ENCODE measurements around the gene PDYN. TPM values are rescaled to one million over a fixed set of nuclear protein-coding genes. Genes with fewer than 3 reads are reported as not detected.

PDYN gene
- total RNA-seq, 2 donors from 2014 or later: not detected

DNA sequence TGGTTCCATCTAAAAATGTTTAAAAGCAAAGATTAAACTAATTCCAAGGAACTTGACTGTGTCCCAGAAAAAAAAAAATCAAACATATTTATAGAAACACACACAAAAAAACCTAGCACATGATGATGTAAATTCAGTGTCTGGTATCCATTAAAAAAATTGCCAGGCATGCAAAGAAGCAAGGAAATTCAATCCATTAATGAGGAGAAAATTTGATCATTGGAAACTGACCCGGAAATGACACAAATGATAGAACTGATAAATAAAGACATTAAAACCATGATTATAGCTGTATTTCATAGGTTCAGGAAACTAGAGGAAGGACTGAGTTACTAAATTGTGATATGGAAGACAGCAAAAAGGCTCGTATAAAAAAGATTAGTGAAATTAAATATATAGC is 34.7 kb downstream of the PDYN start:
- Histone ChIP-seq H3K36me3 (no peaks in the 10 kb centered on the region), H3K9me3 (no peaks in the 10 kb centered on the region), H3K27me3 (no peaks in the 10 kb centered on the region), H3K4me1 (no peaks in the 10 kb centered on the region), H3K27ac (no peak overlapping the region), H3K9ac (ENCODE audit: low read depth in 2 of 2, low read length in 2 of 2) (no peak overlapping the region), H3K4me3 (no peak overlapping the region)
- TF ChIP-seq, protein P1, sequence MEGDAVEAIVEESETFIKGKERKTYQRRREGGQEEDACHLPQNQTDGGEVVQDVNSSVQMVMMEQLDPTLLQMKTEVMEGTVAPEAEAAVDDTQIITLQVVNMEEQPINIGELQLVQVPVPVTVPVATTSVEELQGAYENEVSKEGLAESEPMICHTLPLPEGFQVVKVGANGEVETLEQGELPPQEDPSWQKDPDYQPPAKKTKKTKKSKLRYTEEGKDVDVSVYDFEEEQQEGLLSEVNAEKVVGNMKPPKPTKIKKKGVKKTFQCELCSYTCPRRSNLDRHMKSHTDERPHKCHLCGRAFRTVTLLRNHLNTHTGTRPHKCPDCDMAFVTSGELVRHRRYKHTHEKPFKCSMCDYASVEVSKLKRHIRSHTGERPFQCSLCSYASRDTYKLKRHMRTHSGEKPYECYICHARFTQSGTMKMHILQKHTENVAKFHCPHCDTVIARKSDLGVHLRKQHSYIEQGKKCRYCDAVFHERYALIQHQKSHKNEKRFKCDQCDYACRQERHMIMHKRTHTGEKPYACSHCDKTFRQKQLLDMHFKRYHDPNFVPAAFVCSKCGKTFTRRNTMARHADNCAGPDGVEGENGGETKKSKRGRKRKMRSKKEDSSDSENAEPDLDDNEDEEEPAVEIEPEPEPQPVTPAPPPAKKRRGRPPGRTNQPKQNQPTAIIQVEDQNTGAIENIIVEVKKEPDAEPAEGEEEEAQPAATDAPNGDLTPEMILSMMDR (IDR thresholded peaks at IDR 0.05): no peak
- DNase-seq: no peak
- intact Hi-C loops (cut with DNase I): no loop called here

DNA sequence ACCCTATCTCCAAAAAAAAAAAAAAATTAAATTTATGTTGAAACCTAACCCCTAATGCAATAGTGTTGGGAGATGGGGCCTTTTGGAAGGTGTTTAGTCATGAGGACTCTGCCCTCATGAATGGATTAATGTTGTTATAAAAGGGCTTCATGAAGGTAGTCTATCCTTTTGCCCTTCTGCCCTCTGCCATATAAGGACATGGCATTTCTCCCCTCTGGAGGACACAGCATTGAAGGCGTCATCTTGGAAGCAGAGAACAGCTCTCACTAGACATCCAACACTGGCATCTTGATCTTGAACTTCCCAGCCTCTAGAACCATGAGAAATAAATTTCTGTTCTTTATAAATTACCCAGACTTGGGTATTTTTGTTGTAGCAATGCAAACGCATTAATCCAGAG is 35.4 kb downstream of the PDYN start:
- H3K36me3 ChIP-seq: no peaks in the 10 kb centered on the region
- no peak overlapping the region for H3K9ac ChIP-seq (ENCODE audit: low read depth in 2 of 2, low read length in 2 of 2)
- DNase-seq: no peak
- H3K27ac ChIP-seq: no peak overlapping the region
- intact Hi-C loops (cut with DNase I): no loop called here
- H3K27me3 ChIP-seq: no peaks in the 10 kb centered on the region
- no peak overlapping the region for H3K4me3 ChIP-seq
- no peaks in the 10 kb centered on the region for H3K4me1 ChIP-seq
- TF ChIP-seq, protein P1 (IDR thresholded peaks at IDR 0.05): no peak
- no peaks in the 10 kb centered on the region for H3K9me3 ChIP-seq

DNA sequence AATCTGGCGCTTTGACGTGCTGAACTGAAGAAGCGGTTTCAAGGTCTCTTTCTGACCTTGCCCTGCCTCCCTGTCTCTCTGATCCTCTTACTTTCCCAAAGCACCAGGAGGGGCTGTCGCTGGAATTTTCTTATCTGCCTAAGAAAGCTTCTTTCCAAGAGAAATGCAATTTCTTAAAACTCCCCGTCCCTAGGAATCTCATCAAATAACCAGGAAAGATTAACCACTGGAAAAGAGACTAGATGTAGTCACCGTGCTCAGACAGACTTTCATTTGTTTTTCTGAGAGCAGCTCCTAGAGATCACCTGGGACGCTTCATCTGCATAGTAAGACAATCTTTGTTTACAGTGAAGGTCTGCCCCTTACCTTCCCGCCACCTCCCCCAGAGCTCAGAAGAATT is 38.6 kb downstream of the PDYN start:
- Histone ChIP-seq H3K27ac (no peak overlapping the region), H3K9ac (ENCODE audit: low read depth in 2 of 2, low read length in 2 of 2) (no peak overlapping the region), H3K4me3 (no peak overlapping the region), H3K9me3 (no peaks in the 10 kb centered on the region), H3K36me3 (no peaks in the 10 kb centered on the region), H3K27me3 (no peaks in the 10 kb centered on the region), H3K4me1 (no peaks in the 10 kb centered on the region)
- intact Hi-C loops (cut with DNase I): no loop called here
- DNase-seq: no peak
- TF ChIP-seq, protein P1 (IDR thresholded peaks at IDR 0.05): no peak

DNA sequence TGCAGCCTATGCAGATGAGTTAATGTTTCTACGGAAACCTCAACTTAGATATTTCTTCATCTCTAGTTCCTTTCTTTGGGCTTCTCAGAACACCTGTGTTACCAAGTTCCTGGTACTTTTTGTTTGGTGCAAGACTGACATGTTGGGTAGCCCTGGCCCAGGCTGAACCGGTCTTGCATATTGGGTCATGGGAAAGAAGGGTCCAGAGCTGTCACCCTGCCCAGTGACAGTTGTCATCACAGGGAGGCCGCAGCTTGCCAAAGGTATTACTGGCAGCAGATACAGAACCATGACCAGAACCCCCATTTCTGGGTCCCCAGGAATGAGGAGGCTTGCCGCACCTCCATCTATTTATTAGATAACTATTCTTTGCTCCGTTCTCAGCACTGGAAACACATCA is 40.2 kb downstream of the PDYN start:
- no peaks in the 10 kb centered on the region for H3K4me1 ChIP-seq
- H3K36me3 ChIP-seq: no peaks in the 10 kb centered on the region
- H3K27ac ChIP-seq: no peak overlapping the region
- TF ChIP-seq, protein P1 (IDR thresholded peaks at IDR 0.05): no peak
- H3K4me3 ChIP-seq: no peak overlapping the region
- intact Hi-C loops (cut with DNase I): no loop called here
- no peaks in the 10 kb centered on the region for H3K27me3 ChIP-seq
- no peaks in the 10 kb centered on the region for H3K9me3 ChIP-seq
- DNase-seq: no peak
- H3K9ac ChIP-seq (ENCODE audit: low read depth in 2 of 2, low read length in 2 of 2): no peak overlapping the region

DNA sequence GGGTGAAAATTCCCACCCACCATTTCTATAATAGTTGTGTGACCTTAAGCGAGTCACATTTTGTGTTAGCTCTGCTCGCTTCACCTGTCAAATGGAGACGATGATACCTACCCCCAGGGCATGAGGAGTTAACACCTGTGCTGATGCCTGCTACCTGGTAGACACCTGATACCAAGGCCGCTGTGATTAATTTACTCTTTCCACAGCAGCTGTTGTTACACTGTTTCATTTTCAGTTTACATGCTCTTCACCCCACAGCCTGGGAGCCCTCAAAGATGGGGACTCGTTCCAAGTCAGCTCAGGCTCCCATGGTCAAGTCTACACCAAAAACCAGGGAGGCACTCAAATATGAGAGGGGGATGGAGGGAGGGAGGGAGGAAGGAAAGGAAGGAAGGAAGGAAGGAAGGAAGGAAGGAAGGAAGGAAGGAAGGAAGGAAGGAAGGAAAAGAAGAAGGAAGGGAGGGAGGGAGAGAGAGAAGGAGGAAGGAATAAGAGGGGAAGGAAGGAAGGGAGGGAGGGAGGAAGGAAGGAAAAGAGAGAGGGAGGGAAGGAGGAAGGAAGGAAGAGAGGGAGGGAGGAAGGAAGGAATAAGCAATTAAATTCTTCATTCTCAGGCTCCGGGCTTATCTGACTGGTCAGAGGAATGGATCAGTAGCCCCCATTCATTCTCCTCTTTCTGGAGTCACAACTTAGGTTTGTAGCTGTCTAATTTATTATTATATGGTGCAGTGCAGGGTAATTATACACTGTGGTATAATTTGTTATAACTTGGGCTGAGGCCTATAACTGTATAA is 40.9 kb downstream of the PDYN start:
- no peak overlapping the region for H3K9ac ChIP-seq (ENCODE audit: low read depth in 2 of 2, low read length in 2 of 2)
- H3K4me3 ChIP-seq: no peak overlapping the region
- intact Hi-C loops (cut with DNase I): no loop called here
- no peaks in the 10 kb centered on the region for H3K4me1 ChIP-seq
- no peak overlapping the region for H3K27ac ChIP-seq
- no peaks in the 10 kb centered on the region for H3K27me3 ChIP-seq
- no peak for DNase-seq
- TF ChIP-seq, protein P1 (IDR thresholded peaks at IDR 0.05): no peak
- no peaks in the 10 kb centered on the region for H3K9me3 ChIP-seq
- no peaks in the 10 kb centered on the region for H3K36me3 ChIP-seq

All from colonic mucosa (tissue), 4 donors.